HG02623 (cell line): Measurements from ENCODE around the gene MEPCE.
"Not testable (repeated sequence)": the region's sequence is repeated elsewhere in the genome, so short reads cannot be mapped to it uniquely, and the experiment has no call there.

ENCODE experiments used
- ATAC-seq: cut with Tn5 transposase; IDR thresholded peaks from one replicate; pipeline ENCODE4 v1.9.1; 2021; ENCODE audit warnings: moderate library complexity; ENCODE audit not compliant: unreplicated experiment

The MEPCE gene, protein sequence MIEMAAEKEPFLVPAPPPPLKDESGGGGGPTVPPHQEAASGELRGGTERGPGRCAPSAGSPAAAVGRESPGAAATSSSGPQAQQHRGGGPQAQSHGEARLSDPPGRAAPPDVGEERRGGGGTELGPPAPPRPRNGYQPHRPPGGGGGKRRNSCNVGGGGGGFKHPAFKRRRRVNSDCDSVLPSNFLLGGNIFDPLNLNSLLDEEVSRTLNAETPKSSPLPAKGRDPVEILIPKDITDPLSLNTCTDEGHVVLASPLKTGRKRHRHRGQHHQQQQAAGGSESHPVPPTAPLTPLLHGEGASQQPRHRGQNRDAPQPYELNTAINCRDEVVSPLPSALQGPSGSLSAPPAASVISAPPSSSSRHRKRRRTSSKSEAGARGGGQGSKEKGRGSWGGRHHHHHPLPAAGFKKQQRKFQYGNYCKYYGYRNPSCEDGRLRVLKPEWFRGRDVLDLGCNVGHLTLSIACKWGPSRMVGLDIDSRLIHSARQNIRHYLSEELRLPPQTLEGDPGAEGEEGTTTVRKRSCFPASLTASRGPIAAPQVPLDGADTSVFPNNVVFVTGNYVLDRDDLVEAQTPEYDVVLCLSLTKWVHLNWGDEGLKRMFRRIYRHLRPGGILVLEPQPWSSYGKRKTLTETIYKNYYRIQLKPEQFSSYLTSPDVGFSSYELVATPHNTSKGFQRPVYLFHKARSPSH

DNA sequence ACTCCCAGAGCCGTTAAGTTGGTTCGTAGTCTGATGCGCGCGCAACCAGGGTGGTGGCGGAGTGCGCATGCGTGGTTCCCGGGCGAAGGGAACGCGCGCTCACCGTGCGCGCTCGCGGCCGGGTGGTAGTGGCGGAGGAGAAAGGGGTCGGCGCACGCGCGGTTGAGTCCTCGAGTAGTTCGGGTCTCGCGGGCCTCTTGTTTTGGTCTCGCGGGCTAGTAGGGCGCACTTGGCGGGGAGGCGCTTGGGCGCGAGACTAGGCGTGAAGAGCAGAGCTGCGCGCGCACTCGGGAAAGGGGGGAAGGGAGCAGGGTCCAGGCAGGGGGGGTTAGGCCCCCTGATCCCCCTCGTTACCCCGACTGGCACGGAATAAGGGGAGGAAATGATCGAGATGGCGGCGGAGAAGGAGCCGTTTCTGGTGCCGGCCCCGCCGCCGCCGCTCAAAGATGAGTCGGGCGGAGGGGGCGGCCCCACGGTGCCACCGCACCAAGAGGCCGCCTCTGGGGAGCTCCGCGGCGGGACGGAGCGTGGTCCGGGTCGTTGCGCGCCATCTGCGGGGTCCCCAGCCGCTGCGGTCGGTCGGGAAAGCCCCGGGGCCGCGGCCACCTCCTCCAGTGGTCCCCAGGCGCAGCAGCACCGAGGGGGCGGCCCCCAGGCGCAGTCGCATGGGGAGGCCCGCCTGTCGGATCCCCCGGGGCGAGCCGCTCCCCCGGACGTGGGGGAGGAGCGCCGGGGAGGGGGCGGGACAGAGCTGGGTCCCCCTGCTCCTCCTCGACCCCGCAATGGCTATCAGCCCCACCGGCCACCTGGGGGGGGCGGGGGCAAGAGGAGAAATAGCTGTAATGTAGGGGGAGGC, at the start of gene MEPCE:
Gene MEPCE, plus strand, starts transcription at position 195 of the 856 bp plus-strand sequence. Its CDS starts 188 bp downstream, at position 383.
- ATAC-seq: peak; percentile 39

DNA sequence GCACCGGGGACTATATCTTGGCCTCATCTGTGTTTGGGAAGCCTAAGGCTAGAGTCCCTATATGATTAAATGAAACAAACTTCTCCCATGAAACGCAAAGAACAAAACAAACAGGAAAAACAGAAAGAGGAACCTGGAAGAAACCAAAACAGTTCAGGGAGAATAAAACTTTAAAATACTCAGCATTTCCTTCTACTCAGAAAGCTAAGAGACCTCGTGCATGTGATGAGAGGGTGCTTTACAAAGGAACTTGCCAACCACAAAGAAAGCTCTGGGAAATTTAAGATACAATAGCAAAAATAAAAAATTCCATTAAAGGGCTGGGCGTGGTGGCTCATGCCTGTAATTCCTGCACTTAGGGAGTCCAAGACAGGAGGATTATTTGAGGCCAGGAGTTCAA, 49.4 kb upstream of the MEPCE start:
- ATAC-seq: no peak

DNA sequence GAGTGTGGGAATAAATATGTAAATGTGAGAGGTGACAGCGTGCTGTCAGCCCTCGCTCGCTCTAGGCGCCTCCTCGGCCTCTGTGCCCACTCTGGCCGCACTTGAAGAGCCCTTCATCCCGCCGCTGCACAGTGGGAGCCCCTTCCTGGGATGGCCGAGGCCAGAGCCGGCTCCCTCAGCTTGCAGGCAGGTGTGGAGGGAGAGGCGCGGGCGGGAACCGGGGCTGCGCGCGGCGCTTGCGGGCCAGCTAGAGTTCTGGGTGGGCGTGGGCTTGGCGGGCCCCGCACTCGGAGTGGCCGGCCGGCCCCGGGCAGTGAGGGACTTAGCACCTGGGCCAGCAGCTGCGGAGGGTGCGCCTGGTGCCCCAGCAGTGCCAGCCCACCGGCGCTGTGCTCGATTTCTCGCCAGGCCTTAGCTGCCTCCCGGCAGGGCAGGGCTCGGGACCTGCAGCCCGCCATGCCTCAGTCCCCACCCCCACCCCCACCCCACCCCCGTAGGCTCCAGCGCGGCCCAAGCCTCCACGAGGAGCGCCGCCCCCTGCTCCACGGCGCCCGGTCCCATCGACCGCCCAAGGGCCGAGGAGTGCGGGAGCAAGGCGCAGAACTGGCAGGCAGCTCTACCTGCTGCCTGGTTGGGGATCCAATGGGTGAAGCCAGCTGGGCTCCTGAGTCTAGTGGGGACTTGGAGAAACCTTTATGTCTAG, 47.9 kb upstream of the MEPCE start:
- ATAC-seq: not testable (repeated sequence)

DNA sequence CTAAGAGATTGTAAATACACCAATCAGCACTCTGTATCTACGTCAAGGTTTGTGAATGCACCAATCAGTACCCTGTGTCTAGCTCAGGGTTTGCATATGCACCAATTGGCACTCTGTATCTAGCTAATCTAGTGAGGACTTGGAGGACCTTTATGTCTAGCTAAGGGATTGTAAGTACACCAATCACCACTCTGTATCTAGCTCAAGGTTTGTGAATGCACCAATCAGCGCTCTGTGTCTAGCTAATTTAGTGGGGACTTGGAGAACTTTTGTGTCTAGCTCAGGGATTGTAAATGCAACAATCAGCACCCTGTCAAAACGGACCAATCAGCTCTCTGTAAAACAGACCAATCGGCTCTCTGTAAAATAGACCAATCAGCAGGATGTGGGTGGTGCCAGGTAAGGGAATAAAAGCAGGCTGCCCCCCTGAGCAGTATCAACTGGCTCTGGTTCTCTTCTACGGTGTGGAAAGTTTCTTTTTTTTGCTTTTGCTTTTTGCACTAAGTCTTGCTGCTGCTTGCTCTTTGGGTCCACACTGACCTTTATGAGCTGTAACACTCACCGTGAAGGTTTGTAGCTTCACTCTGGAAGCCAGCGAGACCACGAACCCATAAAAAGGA, 47.3 kb upstream of the MEPCE start:
- ATAC-seq: not testable (repeated sequence)

DNA sequence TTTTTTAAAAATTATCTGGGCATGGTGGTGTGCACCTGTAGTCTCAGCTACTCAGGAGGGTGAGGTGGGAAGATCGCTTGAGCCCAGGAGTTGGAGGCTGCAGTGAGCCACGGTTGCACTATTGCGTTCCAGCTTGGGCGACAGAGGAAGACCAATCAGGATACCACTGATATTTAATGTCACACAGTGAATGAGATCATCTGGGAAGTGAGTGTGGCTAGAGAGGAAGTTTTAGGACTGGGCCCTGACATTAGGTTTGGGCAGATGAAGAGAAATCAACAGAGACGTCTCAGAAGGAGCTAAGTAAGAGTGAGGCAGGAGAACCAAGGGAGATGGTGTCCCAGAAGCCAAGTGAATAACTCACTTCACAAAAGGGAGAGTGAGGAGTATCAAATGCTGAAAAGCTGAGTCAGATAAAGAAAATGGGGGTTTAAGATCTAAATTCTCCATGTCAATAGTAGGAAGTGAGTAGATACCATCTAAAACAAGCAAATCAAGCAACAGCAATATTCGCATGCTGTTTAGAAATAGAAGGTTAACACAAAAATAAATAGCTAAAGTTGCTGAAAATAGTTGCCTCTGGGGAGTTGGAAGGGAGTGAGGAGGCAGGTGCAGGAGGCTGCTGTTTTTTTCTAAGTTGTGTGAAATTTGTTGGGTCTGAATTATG, 44.9 kb upstream of the MEPCE start:
- ATAC-seq: no peak

DNA sequence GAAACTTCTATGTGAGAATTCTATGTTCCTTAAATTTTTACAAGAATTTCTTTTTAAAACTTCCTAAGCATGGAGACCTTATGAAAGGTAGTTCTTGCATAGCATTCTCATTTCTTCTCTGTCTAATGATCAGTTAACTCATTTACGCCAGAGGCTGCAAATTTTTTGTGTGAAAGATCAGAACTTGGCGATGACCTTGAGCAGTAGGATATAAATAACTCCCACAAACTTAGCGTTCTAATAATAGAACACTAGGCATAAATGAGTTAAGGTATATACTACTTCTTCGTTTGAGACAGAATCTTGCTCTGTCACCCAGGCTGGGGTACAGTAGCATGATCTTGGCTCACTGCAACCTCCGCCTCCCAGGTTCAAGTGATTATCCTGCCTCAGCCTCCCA, 42.7 kb upstream of the MEPCE start:
- ATAC-seq: no peak

DNA sequence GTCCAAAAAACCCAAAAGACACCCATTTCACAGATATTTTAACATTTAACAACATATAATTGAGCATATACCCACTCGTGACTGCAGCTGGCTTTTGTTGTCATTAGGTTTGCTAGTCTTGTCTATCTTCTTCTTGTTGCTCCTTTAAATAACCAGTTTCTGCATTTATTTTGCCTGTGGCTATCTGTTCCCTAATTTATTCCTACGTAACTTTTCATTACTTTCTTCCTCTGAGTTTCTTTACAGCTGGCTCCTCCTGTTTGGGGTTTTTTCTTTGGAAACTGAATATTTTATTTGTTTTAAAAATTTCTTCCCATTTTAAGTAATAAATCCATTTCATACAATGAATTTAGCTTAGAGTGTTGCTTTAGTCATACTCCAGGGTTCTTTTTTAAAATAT, 41.9 kb upstream of the MEPCE start:
- no peak for ATAC-seq

DNA sequence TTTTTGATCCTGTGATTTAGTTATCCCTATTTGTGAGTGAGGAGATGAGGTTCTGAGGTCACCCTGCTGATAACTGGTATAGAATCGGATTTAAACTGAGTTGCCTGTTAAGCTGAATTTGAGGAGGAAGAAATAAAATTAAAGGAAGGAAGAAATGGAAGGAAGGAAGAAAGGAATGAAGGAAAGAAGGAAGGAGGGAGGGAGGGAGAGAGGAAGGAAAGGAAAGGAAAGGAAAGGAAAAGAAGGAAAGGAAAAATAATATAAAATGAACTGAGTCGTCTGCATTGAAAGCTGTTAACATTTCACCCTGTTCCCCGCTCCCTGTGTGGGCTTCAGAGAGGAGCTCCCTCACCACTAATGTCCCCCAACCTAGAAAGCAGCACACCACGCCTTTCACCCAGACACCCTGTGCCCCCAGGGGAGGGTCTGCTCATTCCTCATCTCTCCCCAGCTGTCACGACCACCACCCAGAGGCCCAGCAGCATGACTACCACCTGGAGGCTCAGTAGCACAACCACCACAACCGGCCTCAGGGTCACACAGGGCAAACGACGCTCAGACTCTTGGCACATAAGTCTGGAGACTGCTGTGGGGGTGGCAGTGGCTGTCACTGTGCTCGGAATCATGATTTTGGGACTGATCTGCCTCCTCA, 40.1 kb upstream of the MEPCE start:
- ATAC-seq: no peak

DNA sequence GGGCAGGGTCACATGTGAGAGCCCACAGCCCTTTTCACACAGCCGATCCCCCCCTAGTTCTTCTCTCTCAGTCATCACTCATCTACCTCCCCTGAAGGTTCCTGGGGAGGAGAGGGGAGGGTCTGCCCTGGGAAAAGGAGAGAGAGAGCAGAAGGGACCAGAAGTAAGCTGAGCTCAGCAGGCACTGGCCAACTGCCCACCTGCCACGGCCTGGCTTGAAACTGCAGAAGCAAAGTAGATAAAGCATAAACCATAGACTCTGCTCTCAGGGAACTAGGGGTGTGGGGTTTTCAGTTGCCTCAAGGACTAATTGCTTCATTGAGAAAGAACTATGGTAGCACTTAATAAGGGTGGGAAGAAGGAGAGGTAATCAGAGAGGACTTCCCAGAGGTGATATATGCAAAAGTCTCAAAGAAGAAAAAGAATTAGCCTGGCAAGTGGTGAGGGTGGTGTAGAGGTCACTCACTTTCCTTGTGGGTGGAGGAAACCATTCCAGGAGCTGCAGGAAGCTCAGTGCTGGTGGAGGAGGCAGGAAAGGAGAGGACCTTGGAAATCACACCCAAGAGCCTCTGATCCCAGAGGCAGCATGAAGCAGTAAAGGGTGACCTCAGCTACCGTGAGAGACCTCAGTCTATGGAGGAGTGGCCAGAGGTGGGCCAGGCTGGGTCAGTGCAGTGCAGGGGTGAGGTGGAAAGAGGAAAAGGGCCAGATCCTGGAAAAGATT, 39.2 kb upstream of the MEPCE start:
- ATAC-seq: no peak

DNA sequence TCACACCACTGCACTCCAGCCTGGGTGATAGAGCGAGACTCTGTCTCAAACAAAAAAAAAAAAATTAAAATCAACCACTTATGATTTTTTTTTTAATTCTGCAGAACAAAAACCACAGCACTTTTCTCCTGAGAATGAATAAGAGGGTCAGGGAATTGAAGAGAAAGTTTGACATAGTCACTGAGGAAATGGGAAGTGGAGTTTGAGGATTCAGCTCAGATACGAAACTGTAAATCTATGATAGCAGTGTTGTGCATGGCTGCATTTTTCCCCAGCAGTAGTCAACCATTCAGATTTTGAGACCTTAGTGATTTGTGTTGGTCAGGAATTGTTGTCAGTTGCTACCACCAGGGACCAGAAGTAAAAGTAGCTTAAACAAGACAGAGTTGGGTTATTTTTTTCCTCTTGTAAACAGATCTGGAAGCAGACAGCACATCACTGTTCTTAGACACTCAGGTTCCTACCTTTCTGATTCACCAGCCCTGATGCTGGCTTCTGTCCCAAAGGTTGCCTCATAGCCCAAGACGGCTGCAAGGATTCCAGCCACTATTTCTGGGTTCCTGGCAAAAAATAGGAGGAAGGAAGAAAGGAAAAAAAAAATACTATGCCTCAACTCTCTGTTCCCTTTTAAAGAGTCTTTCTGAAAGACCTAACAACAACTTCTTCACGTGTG, 36.3 kb upstream of the MEPCE start:
- no peak for ATAC-seq

DNA sequence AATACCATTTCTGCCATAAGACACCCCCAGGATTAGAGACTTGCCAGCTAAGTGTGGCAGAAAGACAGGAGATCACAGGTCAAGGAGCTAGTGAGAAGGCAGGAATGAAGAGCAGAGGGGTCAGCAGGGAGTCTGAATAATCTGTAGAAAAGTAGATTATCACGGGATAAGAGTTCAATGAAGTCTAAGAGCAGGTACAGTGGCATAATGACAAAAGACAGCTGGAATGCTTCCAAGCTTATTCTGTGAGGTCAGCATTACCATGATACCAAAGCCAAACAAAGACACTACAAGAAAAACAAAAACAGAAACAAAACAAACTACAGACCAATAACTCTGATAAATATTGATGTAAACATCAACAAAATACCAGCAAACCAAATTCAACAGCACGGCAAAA, 35.6 kb upstream of the MEPCE start:
- ATAC-seq: no peak

DNA sequence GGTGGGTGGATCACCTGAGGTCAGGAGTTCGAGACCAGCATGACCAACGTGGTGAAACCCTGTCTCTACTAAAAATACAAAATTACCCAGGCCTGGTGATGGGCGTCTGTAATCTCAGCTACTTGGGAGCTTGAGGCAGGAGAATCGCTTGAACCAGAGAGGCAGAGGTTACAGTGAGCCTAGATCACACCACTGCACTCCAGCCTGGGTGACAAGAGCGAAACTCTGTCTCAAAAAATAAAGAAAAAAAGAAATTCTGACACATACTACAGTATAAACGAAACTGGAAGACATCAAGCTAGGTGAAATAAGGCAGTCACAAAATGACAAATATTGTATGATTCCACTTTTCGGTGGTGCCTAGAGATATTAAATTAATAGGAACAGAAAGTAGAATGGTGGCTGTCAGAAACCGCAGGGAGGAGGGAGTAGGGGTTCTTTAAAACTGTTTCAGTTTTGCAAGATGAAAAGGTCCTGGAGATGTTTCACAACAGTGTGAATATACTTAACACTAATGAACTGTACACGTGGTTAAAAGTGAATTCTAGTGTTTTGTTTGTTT, 33.1 kb upstream of the MEPCE start:
- ATAC-seq: peak; percentile 89

DNA sequence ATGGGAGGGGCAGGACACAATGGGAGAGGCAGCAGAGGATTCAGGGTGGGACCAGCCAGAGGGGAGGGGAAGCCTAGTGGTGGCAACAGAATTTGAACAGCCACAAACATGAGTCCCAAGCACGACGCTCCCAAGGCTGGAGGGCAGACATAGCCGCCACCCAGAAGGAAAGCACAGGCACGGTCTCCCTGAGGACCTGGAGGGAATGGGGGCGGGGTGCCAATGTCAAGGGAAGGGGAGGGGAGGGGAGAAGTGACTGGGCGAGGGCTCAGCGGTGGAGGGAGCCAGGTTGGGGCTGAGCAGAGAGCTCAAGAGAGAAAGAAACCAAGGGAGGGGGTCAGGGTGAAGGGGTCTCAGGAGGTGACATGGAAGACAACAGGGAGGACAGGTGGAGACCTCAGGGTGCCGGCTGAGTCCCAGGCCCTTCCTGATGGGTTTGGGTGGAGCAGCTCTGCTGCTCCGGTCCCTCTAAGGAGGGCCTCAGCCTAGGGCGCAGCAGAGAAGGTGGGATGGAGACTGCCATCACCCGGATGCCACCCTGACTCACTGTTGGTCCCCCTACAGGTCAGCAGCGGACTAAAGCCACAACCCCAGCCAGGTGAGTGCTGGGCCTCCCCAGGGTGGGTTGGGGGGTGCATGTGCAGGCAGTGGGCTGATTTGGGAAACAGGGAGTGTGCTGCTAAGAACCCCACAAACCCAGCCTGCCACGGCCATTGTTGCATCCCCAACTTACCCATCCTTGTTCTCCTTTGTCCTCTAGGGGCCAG, 32.1 kb upstream of the MEPCE start:
- ATAC-seq: no peak

DNA sequence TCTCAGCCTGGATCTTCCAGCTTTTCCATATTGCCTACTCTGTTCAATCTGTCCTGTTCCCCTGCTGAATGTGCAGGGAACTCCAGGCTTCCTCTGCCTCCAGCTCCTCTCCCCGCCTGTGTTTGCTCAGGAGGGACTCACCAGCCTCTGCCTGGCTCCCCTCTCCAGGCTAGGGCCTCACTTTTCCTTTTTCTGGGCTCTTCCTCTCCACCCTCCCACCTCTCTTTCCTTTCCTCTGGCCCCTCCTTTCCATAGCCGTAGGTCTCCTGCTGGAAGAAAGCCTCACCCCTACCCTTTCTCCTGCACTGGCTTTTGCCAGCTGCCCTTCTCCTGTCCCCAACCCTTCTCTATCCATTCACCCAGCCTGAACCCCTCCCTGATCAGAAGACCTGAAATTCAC, 31.4 kb upstream of the MEPCE start:
- ATAC-seq: no peak

DNA sequence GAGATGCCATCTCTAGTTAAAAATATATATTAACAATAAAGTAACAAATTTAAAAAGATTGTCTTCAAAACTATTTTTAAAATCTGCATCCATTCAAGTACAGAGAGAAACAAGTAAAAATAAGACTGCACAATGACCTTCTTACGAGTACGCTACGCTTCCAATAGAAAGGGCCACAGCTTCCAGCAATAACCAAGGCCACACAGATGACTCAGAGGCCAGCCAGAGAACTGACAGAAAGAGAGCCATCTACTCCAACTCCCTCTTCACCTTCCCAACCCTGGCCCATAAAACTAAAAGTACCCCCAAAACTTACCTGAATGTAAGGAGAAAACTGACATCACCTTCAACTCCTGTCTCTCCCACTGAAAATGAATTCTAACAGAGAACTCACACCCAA, 29.6 kb upstream of the MEPCE start:
- no peak for ATAC-seq

DNA sequence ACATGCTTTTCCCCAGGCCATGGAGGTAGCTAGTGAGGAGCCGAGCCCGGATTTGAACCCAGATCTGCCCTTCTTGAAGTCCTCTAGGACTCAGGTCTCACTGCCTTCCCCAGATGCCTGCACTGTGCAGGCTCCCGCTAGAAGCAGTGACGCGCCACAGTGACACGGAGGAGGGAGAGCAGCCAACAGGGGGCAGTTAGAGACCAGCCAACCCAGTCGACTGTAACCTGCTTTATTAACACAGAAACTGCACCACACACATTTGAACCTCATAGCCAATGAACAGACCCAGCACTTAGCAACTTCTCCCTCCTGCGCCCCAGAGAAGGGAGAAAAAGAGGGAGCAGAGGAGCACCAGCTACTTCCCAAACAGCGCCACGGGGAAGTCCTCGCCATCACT, 29.0 kb upstream of the MEPCE start:
- no peak for ATAC-seq

DNA sequence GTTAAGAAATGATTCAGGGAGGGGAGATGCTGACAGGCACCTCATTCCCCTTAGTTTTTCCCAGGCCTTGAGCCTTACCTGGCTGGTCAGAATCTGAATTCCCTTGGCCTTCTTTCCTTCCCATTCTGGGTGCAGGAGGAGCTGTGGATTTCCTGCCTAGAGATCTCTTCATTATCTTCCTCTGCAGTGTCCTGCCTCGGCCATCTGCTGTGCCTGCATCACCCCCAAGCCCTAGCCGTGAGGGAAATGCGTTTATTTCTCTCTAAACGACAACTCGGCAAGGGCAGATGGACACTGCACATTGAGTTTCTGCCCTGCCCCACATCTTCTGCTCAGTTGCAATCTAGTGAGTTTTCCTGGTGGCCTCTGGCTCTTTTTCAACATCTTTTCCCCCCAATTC, 27.8 kb upstream of the MEPCE start:
- no peak for ATAC-seq
